AG08395 (cell line): Measurements from ENCODE around the gene SCUBE1.

ENCODE experiments used
- DNase-seq: peaks from one replicate; pipeline ENCODE4 v3.0.0; 2012; ENCODE audit warnings: mixed read lengths, low spot score

SCUBE1 gene

DNA sequence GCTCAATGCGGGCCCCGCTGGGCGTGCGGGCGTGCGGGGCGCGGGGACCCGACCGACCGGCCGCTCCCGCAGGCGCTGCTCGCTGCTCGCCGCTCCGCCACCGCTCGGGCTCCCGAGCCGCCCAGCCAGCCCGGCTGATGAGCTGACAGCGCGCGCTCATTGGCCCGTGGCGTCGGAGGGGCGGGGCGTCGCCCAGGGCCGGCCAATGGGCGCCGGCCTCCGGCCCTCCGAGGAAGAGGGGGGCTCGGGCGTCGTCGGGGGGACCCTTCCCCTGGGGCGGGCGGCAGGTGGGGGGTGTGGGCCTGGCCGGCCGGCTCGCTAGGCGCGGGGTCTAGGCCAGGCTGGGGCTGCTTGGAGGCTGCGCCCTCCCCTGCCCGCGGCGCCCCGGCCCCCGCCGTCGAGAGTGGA lies at the start of gene SCUBE1:
TSS of gene SCUBE1 (minus strand) at position 111 of the 408 bp plus-strand sequence. CDS start 111 bp downstream, outside the sequence.
- peak; percentile 87 for DNase-seq

DNA sequence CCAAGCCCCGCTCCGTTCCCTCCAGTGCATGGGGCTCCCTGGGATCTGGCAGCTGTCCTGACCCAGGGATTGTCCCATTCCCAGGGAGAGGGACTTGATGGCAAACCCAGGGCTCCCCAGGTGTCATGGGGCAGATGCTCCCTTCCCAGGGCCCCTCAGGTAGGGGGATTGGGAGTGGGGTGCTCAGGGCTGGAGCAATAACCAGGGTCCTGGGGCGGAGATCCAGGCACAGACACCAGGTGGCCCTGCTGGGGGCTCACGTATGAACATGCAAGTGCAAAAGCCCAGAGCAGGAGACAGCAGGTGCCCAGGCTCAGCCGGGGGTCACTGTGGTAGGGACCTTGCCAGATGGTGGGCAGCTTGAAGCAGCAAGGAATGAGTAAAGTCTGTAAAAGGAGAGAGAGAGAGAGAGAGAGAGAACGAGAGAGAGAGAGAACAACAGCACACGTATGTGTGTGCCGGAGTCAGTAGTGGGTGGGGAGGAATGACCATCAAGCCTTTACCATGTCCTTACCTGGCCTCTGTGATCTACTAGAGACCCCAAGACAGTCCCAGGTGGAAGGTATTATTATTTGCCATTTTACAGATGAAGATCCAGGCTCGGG lies 49.3 kb upstream of the SCUBE1 start:
- no peak for DNase-seq

DNA sequence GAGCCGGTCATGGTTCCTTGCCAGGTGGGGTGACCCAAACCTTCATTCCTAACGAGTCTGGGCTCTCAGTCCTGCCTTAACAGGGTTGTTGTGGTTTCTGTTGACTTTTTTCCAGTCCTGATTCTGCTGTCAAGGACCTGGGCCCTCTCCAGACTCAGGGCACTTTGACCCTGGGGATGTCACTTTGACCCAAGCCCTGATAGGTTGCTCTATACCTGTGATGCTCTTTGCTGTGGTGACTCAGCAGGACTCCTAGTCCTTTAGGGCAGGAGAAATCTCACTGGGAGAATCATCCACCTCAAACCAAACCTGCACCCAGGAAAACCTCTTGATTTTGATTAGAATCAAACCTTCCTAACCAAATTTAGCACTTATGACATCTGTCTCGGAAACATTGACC lies 48.1 kb upstream of the SCUBE1 start:
- DNase-seq, result no peak

DNA sequence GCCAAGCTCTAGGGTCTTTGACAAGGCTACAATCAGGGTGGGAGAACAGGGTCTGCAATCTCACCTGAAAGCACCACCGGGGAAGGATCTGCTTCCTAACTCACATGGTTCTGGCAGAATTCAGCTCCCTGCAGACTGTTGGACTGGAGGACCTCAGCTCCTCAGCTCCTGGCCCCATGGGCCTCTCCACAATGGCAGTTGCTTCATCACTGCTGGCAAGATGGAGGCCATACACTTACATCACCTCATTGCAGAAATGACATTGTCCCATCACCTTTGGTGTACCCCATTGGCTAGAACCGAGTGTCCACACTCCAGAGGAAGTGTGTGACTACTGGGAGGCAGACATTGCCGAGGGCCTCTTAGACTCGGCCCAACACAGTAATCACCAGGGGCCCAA lies 47.7 kb upstream of the SCUBE1 start:
- DNase-seq, result no peak

DNA sequence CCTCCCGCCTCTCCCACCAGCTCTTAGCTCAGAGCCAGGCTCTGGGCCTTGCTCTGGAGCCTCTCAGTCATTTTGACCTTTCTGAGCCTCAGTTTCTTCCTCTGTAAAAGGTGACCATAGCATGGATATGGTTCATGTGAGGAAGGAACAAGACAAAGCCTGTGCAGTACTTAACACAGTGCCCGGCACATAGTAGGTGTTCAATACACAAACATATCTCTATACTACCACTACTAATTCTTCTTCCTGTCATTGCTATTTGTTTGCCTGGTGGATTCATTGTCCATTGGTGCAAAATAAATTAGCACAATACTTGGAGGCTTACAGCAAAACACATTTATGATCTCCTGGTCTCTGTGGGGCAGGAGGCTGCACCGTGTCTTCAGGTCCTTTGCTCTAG lies 47.0 kb upstream of the SCUBE1 start:
- no peak for DNase-seq

DNA sequence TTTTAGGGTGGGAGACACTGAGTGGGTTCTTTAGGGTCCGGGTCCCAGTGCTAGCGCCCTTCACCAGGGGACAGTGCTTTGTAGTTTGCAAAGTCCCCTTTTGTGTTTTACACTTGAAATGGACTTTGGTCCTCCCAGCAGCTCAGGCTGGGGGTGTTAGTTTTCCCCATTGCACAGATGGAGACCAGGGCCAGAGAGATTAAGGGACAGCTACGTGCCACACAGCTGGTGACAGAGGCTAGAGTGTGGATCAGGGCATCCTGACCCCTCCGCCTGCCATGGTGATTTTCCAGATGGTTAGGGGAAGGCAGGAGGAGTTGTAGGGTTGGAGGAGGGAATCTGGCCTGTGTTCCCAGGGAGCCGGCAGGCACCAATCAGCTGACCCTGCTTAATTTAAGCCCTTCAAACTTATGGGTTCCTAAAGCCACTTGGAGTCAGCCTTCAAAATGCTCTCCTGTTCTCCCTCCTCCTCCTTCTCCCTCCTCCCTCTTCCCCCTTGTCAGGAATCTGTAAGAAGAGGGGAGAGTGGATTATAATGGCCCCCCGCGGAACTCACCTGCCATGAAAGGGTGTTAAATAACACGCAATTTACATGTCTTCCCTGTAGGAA lies 46.2 kb upstream of the SCUBE1 start:
- DNase-seq, result no peak

DNA sequence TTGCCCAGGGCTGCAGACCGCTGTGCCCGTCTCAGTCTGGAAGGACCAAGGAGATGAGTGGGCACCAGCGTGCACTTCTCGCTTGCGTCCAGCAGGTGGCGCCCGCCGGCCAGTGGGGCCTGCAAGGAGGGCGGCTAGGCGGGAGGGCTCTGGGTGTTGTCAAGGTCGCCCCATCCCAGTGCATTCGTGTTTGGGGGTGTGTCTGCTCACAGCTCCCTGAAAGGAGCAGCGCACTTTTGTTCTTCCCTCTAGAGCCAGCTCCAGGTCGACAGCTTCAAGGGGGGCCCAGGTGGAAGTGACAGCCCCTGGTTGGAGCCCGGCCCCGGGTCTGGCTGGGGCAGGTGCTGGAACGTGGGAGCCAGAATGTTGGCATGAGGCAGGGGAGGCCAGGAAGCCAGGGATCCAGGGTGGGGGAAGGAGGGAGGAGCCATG lies 45.3 kb upstream of the SCUBE1 start:
- DNase-seq, result peak; percentile 85

GRCh38 chr22:43387815-43388214 lies 44.6 kb upstream of the SCUBE1 start:
- no peak for DNase-seq

DNA sequence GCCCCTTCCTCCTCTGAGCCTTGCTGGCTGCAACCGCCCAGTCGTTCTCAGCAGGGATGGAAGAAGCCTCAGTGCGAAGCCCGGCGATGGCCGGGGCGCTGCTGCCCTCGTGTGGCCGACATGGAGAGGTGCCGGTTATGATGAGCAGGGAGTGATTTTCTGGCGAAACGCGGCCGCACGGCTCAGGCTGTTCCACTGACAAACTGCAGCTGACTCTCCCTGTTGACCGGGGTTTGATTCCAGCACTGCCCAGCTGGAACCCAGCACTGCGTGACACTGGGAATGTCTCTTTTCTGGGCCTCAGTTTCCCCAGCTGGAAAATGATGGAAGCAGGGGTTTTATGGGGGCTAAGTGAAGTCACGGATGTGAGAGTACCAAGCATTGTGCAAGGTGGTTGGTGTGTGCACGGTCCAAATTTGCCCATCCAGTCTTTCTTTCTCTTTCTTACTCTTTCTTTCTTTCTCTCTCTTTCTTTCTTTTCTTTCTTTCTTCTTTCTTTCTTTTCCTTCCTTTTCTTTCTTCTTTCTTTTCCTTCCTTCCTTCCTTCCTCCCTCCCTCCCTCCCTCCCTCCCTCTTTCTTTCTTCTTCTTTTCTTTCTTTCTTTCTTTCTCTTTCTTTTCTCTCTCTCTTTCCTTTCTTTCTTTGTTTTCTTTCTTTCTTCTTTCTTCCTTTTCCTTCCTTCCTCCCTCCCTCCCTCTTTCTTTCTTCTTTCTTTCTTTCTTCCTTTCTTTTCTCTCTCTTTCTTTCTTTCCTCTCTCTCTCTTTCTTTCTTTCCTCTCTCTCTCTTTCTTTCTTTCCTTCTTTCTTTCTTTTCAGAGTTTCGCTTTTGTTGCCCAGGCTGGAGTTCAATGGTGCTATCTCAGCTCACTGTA lies 42.8 kb upstream of the SCUBE1 start:
- peak; percentile 92 for DNase-seq

- no peak for DNase-seq
Observed at GRCh38 chr22:43384863-43385262, 41.7 kb upstream of the SCUBE1 start.

- no peak for DNase-seq
Observed at GRCh38 chr22:43381693-43382092, 38.5 kb upstream of the SCUBE1 start.

DNA sequence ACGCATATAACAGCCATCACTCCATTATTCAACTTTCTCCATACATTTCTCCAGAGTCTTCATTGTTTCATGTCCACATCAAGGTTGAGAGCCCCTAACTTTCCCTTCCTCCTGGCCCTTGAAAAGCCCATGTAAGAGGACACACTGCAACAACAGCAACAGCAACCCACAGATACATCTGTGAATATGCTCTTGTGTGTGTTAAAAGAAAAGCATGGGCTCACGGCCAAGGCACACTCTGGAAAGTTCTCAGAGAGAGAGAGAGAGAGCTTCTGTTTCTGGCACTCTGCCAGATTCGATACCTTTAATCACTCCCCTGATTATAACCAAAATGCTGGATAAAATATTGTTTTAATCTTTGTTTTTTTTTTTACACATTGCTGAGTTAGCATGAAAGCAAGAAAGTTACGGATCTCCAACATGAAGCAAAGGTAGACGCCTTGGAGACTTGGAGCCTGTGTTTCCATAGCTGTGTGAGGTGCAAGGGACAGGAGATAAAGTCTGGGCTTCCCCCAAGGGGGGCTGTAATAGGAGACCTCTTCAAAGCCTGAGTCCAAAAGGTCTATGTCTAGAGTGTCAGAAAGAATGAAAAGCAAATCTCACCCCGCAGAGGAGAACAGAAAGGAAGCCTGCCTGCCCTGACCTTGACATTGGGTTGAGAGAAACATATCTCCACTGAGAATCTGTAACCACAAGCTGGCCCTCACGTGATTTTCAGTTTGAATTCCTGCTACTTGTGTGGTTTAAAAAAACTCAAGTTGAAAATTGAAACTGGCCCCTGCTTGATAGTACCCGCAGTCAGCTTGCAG lies 34.9 kb upstream of the SCUBE1 start:
- DNase-seq, result no peak

DNA sequence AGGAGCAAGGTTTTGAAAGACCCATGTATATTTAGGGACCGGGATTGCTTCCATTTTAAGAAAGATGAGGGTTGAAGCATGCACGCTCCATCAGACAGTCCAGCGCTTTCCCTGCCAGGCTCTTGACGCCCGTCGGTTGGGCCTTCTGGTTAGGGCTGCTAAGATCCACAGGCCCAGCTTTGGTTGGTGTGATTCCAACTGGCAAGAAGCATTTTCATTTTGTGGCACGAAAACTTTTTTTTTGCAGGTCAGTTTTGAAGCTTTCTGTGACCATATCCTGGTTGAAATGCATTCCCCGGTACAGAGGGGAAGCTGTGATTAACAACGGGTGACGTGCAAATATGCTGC lies 34.4 kb upstream of the SCUBE1 start:
- DNase-seq, result no peak

DNA sequence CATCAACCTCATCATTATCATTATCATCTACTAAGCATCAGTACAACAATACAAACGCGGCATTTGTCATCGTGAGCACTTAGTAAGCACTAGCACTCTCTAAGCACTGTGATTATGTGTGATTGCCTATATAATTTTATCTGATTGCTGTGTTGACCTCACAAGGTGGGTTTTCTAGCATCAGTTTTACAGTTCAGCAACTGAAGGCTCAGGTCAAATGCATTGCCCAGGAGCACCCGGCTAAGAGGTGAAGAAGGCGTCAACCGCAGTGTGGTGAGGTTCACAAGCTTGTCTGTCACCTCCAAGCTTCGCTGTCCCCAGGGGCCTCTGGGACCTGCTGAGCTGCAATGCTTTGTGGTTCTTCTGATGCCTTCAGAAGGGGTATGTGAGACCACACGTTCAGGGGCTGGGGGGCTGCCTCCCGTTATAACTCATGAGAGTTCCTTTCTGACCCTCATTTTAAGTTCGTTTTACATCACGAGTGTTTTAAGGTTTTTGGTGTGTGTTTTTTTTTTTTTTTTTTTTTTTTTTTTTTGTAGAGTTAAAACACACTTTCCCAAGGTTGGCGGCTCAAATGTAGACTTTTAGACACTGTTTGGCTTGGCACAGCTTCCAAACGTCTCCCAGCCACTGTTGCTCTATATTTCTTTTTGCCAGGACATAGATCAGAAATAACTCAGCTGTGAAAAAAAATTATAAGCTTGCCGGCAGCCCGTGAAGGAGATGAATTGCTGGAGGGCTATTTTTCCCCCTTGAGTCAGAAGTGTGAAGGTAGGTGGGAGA lies 33.8 kb upstream of the SCUBE1 start:
- no peak for DNase-seq

DNA sequence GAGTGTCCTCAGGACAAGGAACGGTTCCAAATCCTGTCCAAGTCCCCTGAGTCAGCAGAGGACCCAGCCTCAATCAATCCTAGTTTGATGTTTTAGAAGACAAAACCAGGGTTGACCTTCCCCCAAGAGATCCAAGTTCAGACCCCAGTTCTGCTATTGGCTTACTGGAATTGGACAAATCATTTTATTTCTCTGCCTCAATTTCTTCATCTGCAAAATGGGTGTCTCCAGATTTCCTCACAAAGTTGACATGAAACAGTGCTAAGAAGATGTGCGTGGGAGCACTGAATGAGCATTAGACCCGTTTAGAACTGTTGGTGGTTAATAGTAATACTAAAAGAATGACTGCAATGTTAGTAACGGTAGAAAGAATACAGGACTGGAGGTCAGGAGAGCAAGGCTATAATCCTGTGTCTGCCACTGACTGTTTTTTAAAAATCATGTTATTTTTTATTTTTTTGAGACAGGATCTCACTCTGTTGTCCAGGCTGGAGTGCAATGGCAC lies 32.8 kb upstream of the SCUBE1 start:
- peak; percentile 38 for DNase-seq

- no peak for DNase-seq
Observed at GRCh38 chr22:43370036-43370435, 26.9 kb upstream of the SCUBE1 start.

GRCh38 chr22:43365715-43366440 lies 22.7 kb upstream of the SCUBE1 start:
- DNase-seq, result no peak

- no peak for DNase-seq
Observed at GRCh38 chr22:43364169-43364435, 20.9 kb upstream of the SCUBE1 start.

DNA sequence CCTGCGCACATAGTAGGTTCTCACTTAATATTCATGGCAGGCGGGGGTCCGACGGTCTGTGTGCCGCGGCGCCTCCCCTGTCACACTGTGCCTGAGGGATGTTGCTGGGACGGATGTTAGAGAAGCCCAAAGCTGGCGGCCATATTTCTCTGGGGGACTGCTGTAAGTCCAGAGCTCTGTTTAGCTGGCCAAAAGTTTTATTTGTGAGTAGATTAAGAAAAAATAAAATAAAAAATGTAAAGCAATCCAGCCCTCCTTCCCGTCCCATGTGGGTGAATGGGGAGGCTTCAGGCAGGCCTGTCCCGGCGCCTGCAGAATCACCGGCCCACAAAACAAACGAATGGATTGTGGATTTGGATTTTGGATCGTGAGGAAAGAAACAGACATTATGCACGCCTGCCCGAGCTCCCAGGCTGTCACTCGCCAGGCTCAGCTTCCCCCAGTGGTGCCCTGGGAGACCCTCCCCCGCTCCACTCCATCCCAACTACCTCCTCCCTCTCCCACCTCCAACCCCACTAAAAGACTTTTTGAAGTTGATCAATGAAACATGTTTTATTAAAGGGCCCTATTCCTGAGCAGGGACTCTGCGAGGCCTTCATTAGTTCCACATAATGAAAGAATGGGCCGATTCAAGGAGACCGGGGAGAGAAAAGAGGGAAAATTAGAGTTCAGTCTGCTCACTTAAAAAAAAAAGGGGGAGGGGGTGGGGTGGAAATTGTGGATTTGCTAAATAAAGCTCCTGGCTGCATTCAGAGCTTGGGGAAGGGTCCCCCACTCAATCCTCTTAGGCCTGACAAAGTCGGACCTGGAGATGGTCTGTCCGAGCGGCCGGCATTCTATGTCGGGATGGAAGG lies 20.4 kb upstream of the SCUBE1 start:
- no peak for DNase-seq

- no peak for DNase-seq
Observed at GRCh38 chr22:43360576-43360975, 17.4 kb upstream of the SCUBE1 start.
